Measurements from ENCODE around the gene MAP1LC3B. TPM values are rescaled to one million over a fixed set of nuclear protein-coding genes. Genes with fewer than 3 reads are reported as not detected.

MAP1LC3B gene
- total and polyA plus RNA-seq, 2 experiments from 2014 or later = 73.3 to 134 TPM

- H3K4me3 ChIP-seq = no peak overlapping the region
- H3K79me2 ChIP-seq = peaks cover 3% of the 10 kb centered on the region
- no peak overlapping the region for H3K4me2 ChIP-seq
- no peak for TF ChIP-seq EZH2 (IDR thresholded peaks at IDR 0.05; ENCODE audit: borderline replicate concordance)
- no peak for TF ChIP-seq EZH2phosphoT487 (IDR thresholded peaks at IDR 0.05; ENCODE audit: low read depth, severe bottlenecking, unreplicated experiment)
- TF ChIP-seq CTCF (IDR thresholded peaks at IDR 0.05; ENCODE audit: poor library complexity) = no peak
- H3K9me2 ChIP-seq (replicated peaks; ENCODE audit: insufficient read depth) = no peaks in the 10 kb centered on the region
- H3K4me1 ChIP-seq (ENCODE audit: insufficient read depth) = no peaks in the 10 kb centered on the region
- no peak for DNase-seq (ENCODE audit: low spot score)
- no peaks in the 10 kb centered on the region for H4K20me1 ChIP-seq (ENCODE audit: insufficient read depth, poor library complexity, severe bottlenecking)
- H3K27ac ChIP-seq = no peak overlapping the region
- H3K9me3 ChIP-seq (ENCODE audit: low read depth) = no peaks in the 10 kb centered on the region
- no peak overlapping the region for H2AFZ ChIP-seq
- no peaks in the 10 kb centered on the region for H3K36me3 ChIP-seq (replicated peaks; ENCODE audit: insufficient read depth, low read depth)
- WGBS (ENCODE audit: low lambda C conversion rate, missing lambda C conversion rate) = 97% methylated on average over 11 of the region's 11 CpGs
- H3K27me3 ChIP-seq = no peaks in the 10 kb centered on the region
These were observed 48.4 kb upstream of the MAP1LC3B start for GRCh38 chr16:87343753-87344050.

DNA sequence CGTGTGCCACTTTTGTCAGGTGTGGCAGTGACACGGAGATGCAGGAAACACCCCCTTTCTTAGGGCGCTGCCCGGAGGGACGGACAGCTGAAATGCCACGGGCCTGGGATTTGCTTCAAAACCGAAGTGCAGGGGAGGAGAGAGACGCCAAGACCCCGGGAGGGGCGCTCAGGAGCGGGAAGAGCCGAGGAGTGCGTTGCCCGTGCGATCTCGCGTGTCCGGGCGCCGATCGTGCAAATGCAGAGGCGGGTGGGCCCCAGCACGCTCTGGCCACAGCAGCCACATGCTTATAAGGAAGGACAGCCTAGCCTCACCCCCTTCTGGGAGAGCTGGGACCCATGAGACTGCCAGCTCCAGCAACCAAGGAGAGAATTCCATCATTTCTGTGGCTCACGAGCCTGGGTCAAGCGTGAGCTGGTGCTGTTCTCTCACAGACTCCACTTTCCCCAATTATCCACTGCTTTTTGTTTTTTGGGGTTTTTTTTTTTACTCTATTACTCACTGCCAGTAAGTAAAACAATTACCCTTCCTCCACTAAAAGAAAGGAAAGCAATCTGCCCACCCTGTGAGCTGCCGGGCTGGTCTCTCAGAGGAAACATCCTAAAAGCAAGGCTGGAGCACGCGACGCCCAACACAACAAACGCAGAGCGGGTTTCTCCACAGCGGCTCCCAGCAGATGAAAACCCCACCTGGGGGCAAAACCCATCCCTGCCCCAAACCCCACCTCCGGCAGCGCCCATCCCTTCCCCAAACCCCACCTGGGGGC, 47.8 kb upstream of the MAP1LC3B start:
- Histone ChIP-seq H2AFZ (no peak overlapping the region), H3K79me2 (peaks cover 3% of the 10 kb centered on the region), H3K27me3 (no peaks in the 10 kb centered on the region), H3K27ac (no peak overlapping the region), H3K9me3 (ENCODE audit: low read depth) (no peaks in the 10 kb centered on the region), H3K4me3 (no peak overlapping the region), H3K9me2 (replicated peaks; ENCODE audit: insufficient read depth) (no peaks in the 10 kb centered on the region), H3K4me1 (ENCODE audit: insufficient read depth) (no peaks in the 10 kb centered on the region), H3K36me3 (replicated peaks; ENCODE audit: insufficient read depth, low read depth) (no peaks in the 10 kb centered on the region), H4K20me1 (ENCODE audit: insufficient read depth, poor library complexity, severe bottlenecking) (no peaks in the 10 kb centered on the region), H3K4me2 (no peak overlapping the region)
- WGBS (ENCODE audit: low lambda C conversion rate, missing lambda C conversion rate) = 96% methylated on average over 22 of the region's 34 CpGs
- DNase-seq (ENCODE audit: low spot score) = no peak
- TF ChIP-seq EZH2 (IDR thresholded peaks at IDR 0.05; ENCODE audit: borderline replicate concordance) (no peak), CTCF (IDR thresholded peaks at IDR 0.05; ENCODE audit: poor library complexity) (no peak), EZH2phosphoT487 (IDR thresholded peaks at IDR 0.05; ENCODE audit: low read depth, severe bottlenecking, unreplicated experiment) (no peak)

GRCh38 chr16:87344931-87345631, 47.1 kb upstream of the MAP1LC3B start:
- no peak overlapping the region for H3K27ac ChIP-seq
- no peaks in the 10 kb centered on the region for H3K9me3 ChIP-seq (ENCODE audit: low read depth)
- 85% methylated on average over 11 of the region's 17 CpGs for WGBS (ENCODE audit: low lambda C conversion rate, missing lambda C conversion rate)
- H3K4me3 ChIP-seq = no peak overlapping the region
- peaks cover 3% of the 10 kb centered on the region for H3K79me2 ChIP-seq
- no peaks in the 10 kb centered on the region for H3K4me1 ChIP-seq (ENCODE audit: insufficient read depth)
- H2AFZ ChIP-seq = no peak overlapping the region
- no peak overlapping the region for H3K4me2 ChIP-seq
- no peak for TF ChIP-seq CTCF (IDR thresholded peaks at IDR 0.05; ENCODE audit: poor library complexity)
- no peak for TF ChIP-seq EZH2phosphoT487 (IDR thresholded peaks at IDR 0.05; ENCODE audit: low read depth, severe bottlenecking, unreplicated experiment)
- no peak for TF ChIP-seq EZH2 (IDR thresholded peaks at IDR 0.05; ENCODE audit: borderline replicate concordance)
- no peaks in the 10 kb centered on the region for H3K36me3 ChIP-seq (replicated peaks; ENCODE audit: insufficient read depth, low read depth)
- no peaks in the 10 kb centered on the region for H3K27me3 ChIP-seq
- DNase-seq (ENCODE audit: low spot score) = no peak
- H4K20me1 ChIP-seq (ENCODE audit: insufficient read depth, poor library complexity, severe bottlenecking) = no peaks in the 10 kb centered on the region
- H3K9me2 ChIP-seq (replicated peaks; ENCODE audit: insufficient read depth) = no peaks in the 10 kb centered on the region
